ENCODE measurements around the gene RGL3.
"Not testable (repeated sequence)": the region's sequence is repeated elsewhere in the genome, so short reads cannot be mapped to it uniquely, and the experiment has no call there.

Gene RGL3

DNA sequence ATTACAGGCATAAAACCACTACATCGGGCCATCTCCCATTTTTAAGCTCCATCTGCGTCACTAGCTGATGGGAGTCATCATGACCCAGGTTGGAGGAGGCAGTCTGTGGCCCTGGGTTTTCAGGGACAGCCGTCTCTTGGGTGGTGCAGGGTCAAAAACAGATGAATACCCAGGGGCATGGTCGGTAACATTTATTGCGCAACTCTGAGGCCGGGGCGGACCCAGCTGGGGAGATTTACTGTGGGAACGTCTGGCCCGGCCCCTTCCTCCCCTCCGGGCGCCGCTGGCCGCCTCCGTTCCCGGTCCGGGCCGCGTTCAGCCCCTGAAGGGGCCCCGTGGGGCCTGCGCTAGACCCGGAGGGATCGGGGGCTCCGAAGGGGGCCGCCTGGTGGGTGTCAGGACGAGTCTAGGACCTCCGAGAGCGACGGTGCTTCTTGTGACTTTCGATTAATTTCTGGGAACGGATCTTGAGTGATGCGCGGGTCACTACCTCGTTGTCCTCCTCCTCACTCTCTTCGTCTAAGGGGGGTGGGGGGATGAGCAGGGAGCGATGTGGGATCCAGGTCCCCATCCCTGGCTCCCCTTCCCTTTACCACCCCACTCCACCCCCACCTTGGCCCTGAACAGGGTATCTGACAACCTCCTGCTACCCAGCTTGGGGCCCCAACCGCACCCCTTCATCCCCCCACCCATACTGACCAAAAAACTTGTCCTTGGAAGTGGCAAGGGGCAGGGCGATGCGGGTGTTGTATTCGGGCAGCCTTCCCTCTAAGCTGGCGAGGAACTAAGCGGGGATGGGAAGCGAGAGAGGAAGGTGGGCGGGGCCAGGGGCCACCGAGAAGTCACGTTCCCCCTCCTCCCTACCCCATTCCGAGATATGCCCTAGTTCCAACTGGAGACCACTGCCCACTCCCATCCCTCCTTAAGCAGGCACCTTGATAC is 1.6 kb upstream of the RGL3 start:
- DNase-seq, result no peak

GRCh38 chr19:11418094-11418548 is 993 bp downstream of the RGL3 start:
- DNase-seq, result no peak

DNA sequence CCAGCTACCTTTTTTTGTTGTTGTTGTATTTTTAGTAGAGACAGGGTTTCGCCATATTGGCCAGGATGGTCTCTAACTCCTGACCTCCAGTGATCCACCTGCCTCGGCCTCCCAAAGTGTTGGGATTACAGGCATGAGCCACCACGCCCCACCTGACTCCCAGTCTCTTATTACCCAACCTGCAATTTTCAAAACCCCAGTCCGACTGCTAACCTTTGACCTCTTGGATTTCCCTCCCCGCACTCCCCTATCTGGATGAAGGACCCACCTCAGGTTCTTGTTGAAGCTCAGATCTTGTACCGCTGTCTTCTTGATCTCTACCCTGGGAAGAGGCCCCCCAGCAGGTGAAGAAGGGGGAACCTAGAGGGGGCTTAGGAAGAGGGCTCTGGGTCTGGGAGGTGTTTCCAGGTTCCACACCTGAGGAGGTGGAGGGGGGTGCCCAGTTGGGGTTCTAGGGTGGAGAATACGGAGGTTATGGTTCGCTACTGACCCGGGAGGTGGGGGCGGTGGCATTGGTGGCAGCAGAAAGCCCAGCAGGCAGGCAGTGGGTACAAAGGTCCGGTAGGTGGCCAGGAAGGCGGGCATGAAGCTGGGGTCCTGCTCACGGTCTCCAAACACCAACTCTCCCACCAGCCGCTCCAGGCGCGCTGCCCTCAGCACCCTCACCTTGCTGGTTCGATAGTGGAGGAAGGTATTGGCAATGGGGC is 2.6 kb downstream of the RGL3 start:
- no peak for DNase-seq

DNA sequence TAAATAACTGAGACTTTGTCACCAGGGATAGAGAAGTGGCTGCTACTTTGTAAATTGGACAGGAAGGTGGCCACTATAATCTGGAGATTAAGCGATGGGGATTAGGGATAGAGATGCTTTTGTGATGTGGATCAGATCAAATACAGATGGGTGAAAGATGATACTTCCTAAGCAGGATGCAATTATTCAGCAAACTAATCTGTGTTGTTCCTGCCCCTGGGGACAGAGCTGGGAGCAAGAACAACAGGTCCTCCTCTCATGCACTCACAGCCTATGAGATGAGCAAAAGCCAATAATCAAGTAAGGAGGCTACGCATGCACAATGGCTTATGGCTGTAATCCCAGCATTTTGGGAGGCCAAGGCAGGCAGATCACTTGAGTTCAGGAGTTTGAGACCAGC is 4.6 kb downstream of the RGL3 start:
- peak in 1 of 3 experiments; percentile 22 for DNase-seq

- DNase-seq, result no peak
Measured at GRCh38 chr19:11410682-11411081, 8.4 kb downstream of the RGL3 start.

DNA sequence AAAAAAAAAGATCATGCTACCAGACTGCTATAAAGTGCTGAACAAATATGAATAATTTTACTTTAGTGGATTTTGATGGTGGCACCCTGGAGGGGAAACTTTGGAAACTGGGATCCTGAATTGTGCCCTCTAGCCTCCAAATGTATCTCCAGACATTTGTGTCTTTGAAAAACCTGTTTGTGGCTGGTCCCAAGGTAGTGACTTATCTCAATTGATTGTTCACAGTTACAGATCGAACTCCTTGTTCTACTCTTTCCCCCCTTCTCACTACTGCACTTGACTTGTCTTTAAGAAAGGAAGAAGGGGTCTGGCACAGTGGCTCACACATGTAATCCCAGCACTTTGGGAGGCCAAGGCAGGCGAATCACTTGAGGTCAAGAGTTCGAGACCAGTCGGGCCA is 10.5 kb downstream of the RGL3 start:
- DNase-seq, result no peak

GRCh38 chr19:11406703-11407236 is 12.3 kb downstream of the RGL3 start:
- DNase-seq, result not testable (repeated sequence)

- DNase-seq, result no peak
Measured at GRCh38 chr19:11405846-11406643, 13.1 kb downstream of the RGL3 start.

DNA sequence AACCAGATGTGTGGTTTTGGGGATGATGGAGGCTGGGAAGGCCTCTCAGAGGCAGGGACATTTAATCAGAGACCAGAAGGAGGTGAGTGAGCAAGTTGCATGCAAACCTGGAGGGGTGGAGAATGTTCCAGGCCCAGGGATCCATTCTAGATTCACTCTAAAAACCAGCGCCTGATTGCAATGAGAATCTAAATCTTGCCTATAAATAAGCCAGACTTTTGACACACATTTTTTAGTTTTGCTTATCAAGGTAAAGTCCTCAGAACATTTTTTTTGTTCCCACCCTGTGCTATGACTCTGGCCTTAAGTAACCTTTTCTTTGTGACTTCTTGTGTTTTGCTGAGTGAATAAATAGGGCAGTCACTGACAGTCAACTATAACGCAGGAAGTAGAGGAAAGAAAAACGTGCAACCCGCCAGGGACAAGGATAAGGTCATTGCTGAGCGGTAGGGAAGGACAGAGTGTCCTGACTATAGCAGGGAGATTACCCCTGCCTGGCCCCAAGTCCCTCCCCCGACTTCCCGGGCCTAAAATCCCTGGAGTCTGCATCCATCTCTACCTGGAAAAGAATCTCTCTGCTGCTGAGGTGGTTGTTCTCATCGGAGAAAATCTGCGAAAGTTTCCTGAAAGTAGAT is 14.4 kb downstream of the RGL3 start:
- DNase-seq, result no peak

DNA sequence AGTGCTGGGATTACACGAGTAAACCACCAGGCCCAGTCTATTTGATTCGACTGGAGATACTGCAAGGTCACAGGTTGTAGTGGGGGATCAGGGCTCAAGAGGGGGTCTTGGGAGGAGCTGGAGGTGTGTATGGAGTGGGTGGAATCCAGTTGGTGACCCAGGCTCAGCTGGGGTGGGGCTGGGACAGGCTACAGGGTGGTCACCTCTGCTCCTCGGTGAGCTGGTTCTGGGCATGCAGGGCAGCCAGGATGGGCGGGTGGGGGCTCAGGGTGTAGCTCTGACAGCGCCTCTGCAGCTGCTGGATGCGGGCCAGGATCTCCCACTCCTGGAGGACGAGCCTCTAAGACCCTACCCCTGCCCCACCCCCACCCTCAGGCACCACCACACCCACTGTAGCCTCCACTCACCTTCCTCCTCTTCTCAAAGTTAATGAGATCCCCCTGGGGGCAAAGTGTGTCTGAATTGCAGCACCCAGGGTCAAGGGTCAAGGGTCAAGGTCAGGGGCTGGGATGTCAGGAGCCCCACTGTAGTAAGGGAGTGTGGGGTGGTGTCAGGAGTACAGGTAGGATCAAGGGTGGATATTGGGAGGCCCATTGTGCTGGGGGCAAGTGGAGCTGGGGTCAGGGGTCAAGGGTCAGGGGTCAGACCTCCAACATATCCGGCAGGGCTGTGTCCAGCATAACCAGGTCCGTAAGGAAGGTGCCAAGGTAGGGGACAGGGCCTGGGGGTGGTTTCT is 17.1 kb downstream of the RGL3 start:
- DNase-seq, result no peak

DNA sequence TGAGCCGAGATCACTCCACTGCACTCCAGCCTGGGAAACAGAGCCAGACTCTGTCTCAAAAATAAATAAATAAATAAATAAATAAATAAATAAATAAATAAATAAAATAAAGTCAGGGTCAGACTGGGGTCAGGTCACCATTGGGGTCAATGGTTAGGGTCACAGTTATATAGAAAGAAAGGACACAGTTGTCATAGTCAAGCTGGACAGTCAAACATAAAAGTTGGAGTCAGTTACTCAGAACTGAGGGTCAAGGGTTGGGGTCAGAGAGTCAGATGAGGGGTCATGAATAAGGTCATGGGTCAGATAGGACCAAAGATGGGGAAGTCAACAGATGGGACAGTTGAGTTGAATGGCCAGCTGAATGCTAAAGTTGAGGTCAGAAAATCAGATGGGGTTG is 18.3 kb downstream of the RGL3 start:
- no peak for DNase-seq

DNA sequence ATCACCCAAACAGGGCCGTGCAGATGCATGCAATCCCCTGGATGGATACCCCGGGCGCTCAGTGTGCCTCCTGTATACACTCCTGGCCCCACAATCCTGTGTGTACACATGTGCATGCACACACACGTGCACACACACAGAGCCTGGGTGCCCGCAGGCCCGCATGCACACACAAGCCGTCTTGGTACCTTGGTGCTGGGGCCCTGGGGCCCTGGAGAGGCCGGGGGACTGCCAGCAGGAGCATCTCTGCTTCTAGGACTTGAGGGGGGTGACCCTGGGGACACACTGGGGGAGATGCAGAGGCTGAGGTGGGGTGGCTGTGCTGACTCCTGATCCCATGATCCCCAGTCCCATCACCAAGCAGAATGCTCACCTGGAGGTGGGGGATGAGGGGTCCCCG is 19.4 kb downstream of the RGL3 start:
- DNase-seq, result no peak

DNA sequence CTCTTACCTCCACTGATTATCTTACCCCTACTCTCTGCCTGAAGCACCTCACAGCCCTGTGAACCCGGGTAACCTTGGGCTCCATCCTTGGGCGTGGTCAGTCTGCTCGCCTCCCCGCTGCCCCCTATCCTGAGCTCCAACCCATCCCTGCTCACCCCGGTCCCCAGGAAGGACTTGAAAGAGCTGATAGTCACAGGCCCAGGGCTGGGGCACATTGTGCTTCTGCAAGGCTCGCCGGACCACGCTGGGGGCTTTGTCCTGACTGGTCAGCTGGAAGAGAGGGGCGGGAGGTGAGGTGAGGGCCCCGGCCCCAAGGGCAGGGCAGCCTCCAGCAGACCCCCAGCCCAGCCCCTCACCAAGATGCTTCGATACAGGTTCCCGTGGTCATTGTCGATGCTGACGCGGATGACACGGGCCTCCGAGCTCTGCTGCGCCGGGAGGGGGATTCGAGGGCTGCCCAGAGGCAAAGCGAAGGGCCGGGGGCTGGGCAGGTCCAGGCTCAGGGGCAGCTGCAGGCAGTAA is 22.0 kb downstream of the RGL3 start:
- DNase-seq, result no peak

- DNase-seq, result no peak
Measured at GRCh38 chr19:11390933-11391680, 28.0 kb downstream of the RGL3 start.

DNA sequence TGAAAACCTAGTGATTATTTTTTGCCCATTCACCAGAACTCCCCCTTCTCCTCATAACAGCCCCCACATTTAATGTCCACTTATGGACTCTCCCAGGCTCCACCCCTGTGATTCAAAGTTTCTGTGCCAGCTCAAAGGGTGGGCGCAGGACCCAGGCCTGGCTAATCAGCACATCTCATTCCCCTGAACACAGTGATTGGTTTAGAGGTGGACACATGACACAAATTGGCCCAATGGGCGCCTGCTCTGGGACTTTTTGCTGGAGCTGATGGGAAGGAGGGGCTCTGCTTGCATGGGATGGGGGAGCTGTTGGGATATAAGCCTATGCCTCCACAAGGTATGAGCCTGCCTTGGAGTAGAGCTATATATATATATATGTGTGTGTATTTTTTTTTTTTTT is 28.8 kb downstream of the RGL3 start:
- DNase-seq, result no peak

- DNase-seq, result peak in 1 of 3 experiments; percentile 29
Measured at GRCh38 chr19:11387162-11388034, 31.7 kb downstream of the RGL3 start.

DNA sequence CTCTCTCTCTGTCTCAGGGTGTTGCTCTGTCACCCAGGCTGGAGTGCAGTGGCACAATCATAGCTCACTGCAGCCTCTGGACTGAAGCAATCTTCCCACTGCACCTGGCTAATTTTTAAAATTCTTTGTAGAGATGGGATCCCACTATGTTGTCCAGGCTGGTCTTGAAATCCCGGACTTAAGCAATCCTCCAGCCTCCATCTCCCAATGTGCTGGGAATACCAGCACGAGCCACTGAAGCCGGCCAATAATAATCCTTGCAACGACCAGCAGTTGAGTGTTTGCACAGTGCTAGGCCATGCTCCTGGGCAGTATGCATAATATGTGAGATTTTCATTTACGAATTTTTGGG is 34.4 kb downstream of the RGL3 start:
- DNase-seq, result peak in 1 of 3 experiments; percentile 48

DNA sequence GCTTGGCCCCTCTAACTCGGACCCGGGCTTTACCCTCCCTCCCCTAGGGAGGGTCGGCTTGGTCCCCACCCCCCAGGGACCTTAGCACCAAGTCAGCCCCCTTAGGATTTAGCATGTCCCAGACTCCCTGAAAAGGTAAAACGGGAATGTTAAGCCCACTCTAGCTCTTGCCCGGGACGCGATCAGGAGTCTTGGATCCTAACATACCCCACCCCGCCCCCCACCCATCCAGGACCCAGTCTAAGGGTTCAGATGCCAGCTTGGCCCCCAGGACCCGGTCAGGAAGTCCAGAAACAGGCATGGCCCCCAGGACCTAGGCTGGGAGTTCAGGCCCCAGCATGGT is 35.4 kb downstream of the RGL3 start:
- DNase-seq, result peak in 2 of 3 experiments; percentile 66 to 76

- peak; percentile 16 to 76 (median 68) for DNase-seq
Measured at GRCh38 chr19:11382898-11383705, 36.0 kb downstream of the RGL3 start.
